ENCODE results near the gene ABCA5. TPM values are rescaled to one million over a fixed set of nuclear protein-coding genes. Genes with fewer than 3 reads are reported as not detected.

Gene ABCA5
- total and polyA plus RNA-seq, 2 of the 13 experiments (the other 11 are each of a cell fraction or from before 2014, with no cell fraction given) = 9.7 to 10.1 TPM

- FAIRE-seq = peak; percentile 91
- in situ Hi-C loops (cut with HindIII; ENCODE audit: extremely low pct_ligation_motif_present, low pct_unique_long_range_greater_than_20kb) = loop anchor here (5.0 to 10.0 kb wide), 2 partner anchors 261 to 333 kb away; no protein-coding TSS in a partner anchor
- POLR2A ChIA-PET = interaction anchor here (2.3 kb wide), 1 partner anchor 461 kb away, joined by 8 read pairs; no protein-coding TSS in a partner anchor
- TF ChIP-seq RORA (CRISPR knock-in tag; IDR thresholded peaks at IDR 0.05) (no peak), EED (CRISPR knock-in tag; IDR thresholded peaks at IDR 0.05) (no peak), ZBTB38 (CRISPR knock-in tag; IDR thresholded peaks at IDR 0.05) (no peak; the same call in 1 of the 2 replicates), HOXD1 (CRISPR knock-in tag; IDR thresholded peaks at IDR 0.05) (no peak), ZNF414 (CRISPR knock-in tag; IDR thresholded peaks at IDR 0.05) (no peak), DBP (CRISPR knock-in tag; IDR thresholded peaks at IDR 0.05; ENCODE audit: not compliant biosample characterization) (no peak), ZNF235 (CRISPR knock-in tag; IDR thresholded peaks at IDR 0.05; ENCODE audit: borderline replicate concordance) (no peak), PRDM4 (CRISPR knock-in tag; IDR thresholded peaks at IDR 0.05; ENCODE audit: borderline replicate concordance) (no peak), ZBTB20 (CRISPR knock-in tag; IDR thresholded peaks at IDR 0.05; ENCODE audit: borderline replicate concordance, low read depth) (no peak), TGIF2 (CRISPR knock-in tag; IDR thresholded peaks at IDR 0.05) (no peak), ZNF276 (CRISPR knock-in tag; IDR thresholded peaks at IDR 0.05; ENCODE audit: low read depth) (0 out of 2 replicates have a peak, but pooled peaks have one; percentile 57), ATM (IDR thresholded peaks at IDR 0.05; ENCODE audit: borderline replicate concordance) (no peak), ZBTB39 (CRISPR knock-in tag; IDR thresholded peaks at IDR 0.05) (no peak), ZNF839 (CRISPR knock-in tag; IDR thresholded peaks at IDR 0.05; ENCODE audit: borderline replicate concordance) (no peak)
These were observed 91.4 kb downstream of the ABCA5 start for GRCh38 chr17:69235338-69236058.

More at GRCh38 chr17:69235338-69236058, 91.4 kb downstream of the ABCA5 start:
- no peaks in the 10 kb centered on the region for H4K20me1 ChIP-seq (ENCODE audit: insufficient read depth, low read length)
- H3K27me3 ChIP-seq (ENCODE audit: control insufficient read depth in 1 of 2, insufficient read depth in 2 of 2, low read length in 2 of 2) = no peaks in the 10 kb centered on the region
- peak overlapping the region; percentile 59 for H2AFZ ChIP-seq (ENCODE audit: low read length)
- H3K9me3 ChIP-seq (ENCODE audit: low read length) = peaks cover 13% of the 10 kb centered on the region
- 18% methylated on average over 1 of the region's 1 CpG for WGBS (ENCODE audit: low lambda C conversion rate)
- ATAC-seq = peak; percentile 100
- H3K36me3 ChIP-seq (replicated peaks in 1 of 2; ENCODE audit: control insufficient read depth in 1 of 2, insufficient read depth in 2 of 2, low read length in 2 of 2) = no peaks in the 10 kb centered on the region
- no peak overlapping the region for H3K9ac ChIP-seq (ENCODE audit: insufficient read depth, low read depth, low read length)
- H3K4me2 ChIP-seq (ENCODE audit: low read depth, low read length) = no peak overlapping the region
- BruUV-seq (replicated peaks) = no TSS peak
- H3K4me3 ChIP-seq (replicated peaks in 1 of 3; ENCODE audit: insufficient read depth in 1 of 3, low read depth in 2 of 3, low read length in 3 of 3) = no peak overlapping the region
- intact Hi-C loops (cut with micrococcal nuclease; ENCODE audit: unreplicated experiment) = loop anchor here (1.0 to 10.0 kb wide), 4 partner anchors 151 to 461 kb away; no protein-coding TSS in a partner anchor
- CTCF ChIA-PET (ENCODE audit: low intra/inter-chr PET ratio, low total read pairs) = interaction anchor here (0.6 to 2.9 kb wide), 9 partner anchors 11 to 529 kb away, joined by 3 to 117 read pairs (median 3); no protein-coding TSS in a partner anchor
- H3K4me1 ChIP-seq (ENCODE audit: insufficient read depth, low read length) = peaks cover 14% of the 10 kb centered on the region
- no peaks in the 10 kb centered on the region for H3K79me2 ChIP-seq (ENCODE audit: insufficient read depth, low read length)
- peak; percentile 88 for DNase-seq (ENCODE audit: low spot score)
- H3K27ac ChIP-seq (ENCODE audit: extremely low read length, insufficient read depth, low read length) = no peak overlapping the region
